NCI-H510A (cell line): ENCODE measurements around the gene CXCL8.
A peak's percentile ranks its signal among the peaks of the same experiment; 100 is the strongest.
"Not testable (repeated sequence)": the region's sequence is repeated elsewhere in the genome, so short reads cannot be mapped to it uniquely, and the experiment has no call there.

Experiments used
- DNase-seq: peaks from one replicate; lab custom pipeline; 2025; lab: John Stamatoyannopoulos, UW

The CXCL8 gene

GRCh38 chr4:73740353-73740778, at the start of gene CXCL8:
TSS of gene CXCL8 (plus strand) at chr4:73740569. CDS start at chr4:73740659, 90 bp downstream.
- DNase-seq, result peak; percentile 22

DNA sequence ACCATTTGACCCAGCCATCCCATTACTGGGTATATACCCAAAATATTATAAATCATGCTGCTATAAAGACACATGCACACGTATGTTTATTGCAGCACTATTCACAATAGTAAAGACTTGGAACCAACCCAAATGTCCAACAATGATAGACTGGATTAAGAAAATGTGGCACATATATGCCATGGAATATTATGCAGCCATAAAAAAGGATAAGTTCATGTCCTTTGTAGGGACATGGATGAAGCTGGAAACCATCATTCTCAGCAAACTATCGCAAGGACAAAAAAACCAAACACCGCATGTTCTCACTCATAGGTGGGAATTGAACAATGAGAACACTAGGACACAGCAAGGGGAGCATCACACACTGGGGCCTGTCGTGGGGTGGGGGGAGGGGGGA, 49.2 kb upstream of the CXCL8 start:
- DNase-seq, result not testable (repeated sequence)

DNA sequence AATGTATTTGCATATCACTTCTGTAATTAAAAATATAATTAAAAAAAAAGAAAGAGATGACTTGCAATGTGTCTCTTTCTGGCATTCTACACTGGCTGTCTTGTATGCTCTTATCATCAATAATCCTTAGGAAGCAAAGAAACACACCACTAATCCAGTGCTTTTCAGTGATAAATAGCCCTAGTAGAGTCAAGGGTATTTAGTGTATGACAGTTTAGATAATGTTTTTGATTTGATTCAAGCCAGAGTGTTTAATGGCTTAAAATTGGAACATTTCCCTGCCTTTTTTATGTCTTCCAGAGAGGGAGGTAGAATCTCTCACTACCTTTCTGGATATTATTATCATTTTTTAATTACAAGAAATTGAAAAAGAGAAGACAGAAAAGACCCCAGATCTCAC, 48.6 kb upstream of the CXCL8 start:
- DNase-seq, result no peak

- no peak for DNase-seq
Measured at GRCh38 chr4:73692254-73692653, 48.1 kb upstream of the CXCL8 start.

- no peak for DNase-seq
Measured at GRCh38 chr4:73692701-73693100, 47.7 kb upstream of the CXCL8 start.

DNA sequence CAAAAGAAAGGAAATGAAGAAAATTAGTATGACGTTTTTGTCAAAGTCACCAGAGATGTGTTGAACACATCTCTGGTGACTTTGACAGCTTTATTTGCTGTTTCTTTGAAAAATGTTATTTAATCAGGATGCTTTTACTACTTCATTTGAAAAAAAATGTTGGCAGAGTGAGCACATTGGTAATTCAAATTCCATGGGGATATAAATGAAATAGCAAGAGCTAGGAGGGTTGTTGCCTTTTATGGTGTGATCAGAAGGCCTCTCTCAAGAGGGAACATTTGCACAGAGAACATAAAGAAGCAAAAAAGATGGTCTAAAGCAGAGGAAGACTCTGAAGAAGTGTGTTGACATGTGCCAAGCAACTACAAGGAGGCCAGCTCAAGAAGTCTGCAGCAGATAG, 46.6 kb upstream of the CXCL8 start:
- DNase-seq, result no peak

- no peak for DNase-seq
Measured at GRCh38 chr4:73698217-73698616, 42.2 kb upstream of the CXCL8 start.

DNA sequence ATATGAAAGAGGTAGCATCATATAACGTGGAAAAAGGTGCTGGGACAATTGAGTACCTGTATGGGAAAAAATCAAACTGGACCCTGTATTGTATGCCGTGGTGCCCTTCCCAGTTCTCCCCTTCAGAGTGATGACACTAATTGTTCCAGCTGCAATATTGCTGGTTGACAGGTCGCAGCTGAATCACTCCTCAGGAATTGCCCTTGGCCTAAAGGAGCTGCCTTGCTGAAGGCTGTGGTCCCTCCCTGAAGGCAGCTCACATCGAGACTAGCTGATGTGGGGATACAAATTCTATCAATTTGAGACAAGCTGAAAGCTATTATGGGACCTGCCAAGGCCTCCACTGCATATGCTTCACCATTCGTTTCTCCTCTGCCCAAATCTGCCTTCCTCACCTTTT, 39.3 kb upstream of the CXCL8 start:
- no peak for DNase-seq

DNA sequence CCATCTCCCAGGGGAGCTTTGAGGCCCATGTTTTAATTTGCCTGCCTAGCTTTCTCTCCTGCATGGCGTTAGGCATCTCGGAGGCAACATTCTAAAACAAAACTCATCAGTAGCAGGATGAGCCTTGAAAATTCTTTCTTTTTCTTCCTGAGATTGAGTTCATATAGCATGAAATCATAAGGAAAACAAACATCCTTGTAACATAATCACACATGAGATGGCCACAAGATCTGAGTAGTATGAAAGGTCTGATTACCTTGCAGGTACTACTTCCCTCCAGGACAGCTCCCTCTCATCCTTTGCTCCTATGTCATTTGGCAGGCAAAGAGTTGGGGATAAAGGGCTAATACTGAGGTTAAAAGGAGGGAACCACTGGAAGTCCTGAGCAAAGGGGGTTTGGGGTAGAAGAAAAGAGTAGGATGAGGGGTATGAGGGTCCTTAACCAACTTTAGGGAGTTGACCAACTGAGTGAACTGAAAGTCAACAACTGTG, 37.5 kb upstream of the CXCL8 start:
- no peak for DNase-seq

DNA sequence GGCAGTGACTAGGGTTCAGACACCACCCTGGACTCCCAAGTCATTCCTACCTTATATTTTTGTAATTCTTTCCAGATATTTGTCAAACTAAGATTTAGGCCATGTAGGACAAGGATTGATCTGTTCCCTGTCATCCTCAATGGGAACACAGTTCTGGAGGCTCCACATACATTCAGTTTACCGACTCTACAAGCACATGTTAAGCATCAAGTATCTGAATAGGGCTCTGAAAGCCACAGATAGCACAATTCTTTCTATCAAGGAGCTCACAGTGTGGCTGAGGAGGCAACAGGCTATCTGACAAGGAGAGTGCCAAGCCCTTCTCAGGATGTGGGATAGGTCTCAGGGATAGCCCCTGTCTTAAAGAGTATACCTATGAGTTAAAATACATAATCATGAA, 37.0 kb upstream of the CXCL8 start:
- DNase-seq, result no peak

GRCh38 chr4:73704314-73705055, 35.9 kb upstream of the CXCL8 start:
- peak; percentile 59 for DNase-seq

- DNase-seq, result no peak
Measured at GRCh38 chr4:73705056-73705432, 35.3 kb upstream of the CXCL8 start.

DNA sequence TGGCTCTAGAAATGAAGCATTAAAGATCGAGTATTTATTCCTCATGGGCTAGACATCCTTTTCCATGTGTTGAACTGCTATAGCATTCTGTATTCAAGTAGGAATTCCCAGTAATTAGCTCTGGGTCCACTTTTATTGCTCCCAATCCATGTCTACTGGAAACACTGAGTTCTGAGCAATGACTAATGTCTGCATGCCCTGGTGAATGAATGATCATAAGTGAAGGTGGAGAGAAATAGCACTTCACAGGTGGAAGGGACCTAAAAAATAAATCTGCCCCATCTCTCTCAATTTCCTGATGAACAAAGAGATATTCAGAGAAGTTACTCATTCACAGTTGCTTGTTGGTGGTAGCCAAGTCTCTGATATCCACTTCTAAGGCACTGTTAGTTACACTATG, 34.6 kb upstream of the CXCL8 start:
- no peak for DNase-seq

GRCh38 chr4:73706811-73707210, 33.6 kb upstream of the CXCL8 start:
- no peak for DNase-seq

DNA sequence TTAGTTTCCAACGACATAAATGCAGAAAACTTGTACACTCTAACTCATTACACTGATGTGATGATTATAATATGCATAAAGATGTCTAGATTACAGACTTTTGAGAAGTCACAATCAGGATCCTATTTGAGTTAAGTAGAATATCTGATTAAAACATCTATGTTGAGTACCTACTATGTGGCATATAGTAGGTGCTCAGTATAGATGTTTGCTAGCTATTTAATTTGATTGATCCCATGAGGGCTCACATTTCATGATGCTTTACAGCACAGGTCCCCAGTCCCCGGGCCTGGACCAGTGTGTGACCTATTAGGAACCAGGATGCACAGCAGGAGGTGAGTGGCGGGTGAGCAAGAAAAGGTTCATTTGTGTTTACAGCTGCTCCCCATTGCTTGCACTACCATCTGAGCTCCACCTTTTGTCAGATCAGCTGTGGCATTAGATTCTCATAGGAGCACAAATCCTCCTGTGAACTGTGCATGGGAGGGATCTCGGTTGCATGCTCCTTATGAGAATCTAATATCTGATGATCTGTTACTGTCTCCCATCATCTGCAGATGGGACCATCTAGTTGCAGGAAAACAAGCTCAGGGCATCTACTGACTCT, 33.0 kb upstream of the CXCL8 start:
- no peak for DNase-seq

DNA sequence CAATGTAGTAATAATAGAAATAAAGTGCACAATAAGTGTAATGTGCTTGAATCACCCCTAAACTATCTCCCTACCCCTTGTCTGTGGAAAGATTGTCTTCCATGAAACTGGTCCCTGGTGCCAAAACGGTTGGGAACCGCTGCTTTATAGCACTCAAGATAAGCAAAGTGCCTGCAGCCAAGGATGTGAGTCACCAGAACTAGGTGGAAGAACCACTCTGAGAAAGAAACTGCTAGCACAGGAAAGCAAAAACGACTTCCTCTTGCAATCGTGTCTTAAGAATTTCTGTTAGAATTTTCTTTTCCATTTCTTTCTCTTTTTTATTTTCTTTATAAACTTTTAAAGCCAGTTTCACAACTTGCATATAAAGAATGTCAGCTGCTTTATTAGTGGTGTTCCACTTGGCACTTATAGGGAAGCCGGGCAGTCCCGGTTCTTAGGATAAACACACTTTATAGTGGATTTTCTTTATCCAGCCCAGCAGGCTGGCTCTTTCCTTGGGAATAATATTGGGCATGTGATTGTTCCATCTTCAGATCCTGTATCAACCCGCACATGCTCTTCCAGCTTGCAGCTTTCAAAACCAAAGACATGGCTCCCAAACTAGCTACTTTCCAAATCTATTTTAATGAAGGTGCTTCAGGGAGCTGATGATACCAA, 32.3 kb upstream of the CXCL8 start:
- DNase-seq, result no peak

GRCh38 chr4:73709451-73710033, 30.8 kb upstream of the CXCL8 start:
- no peak for DNase-seq

- no peak for DNase-seq
Measured at GRCh38 chr4:73710094-73710493, 30.3 kb upstream of the CXCL8 start.

GRCh38 chr4:73711989-73712388, 28.4 kb upstream of the CXCL8 start:
- no peak for DNase-seq

DNA sequence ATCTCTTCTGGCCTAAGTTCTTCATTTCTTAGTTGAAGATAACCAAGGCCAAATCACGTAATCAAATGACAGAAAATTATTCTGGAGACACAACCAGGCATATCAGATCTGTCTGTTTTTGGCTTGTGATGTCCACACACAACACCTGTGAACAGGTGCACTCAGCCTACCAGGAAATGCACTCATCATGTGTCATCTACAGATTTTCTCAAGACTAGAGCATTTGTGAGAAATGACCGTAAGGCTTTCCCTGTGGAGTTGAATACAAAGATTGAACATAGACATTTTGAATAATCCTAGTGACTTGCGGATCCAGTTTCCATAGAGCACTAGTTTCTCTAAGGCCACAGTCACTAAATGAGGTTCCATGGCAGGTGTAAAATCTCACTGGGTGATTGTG, 26.7 kb upstream of the CXCL8 start:
- DNase-seq, result no peak

DNA sequence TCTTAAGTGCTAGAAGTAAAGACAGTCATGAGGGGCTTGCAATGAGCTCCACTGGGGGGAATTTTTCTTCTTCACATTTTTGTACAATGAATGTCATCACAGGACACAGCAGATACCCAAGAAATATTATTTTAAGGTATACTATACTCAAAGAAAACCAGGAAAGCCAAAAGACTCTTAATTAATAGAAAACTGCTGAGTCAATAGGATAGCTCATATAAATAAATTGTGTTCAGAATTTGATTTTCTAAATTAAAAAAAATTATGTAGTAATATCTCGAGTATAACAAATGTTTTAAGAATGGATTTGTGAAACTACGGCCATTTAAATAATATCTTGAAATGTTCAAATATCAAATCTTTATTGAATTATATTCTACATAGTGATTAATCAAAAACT, 25.7 kb upstream of the CXCL8 start:
- no peak for DNase-seq

- DNase-seq, result no peak
Measured at GRCh38 chr4:73715659-73716058, 24.7 kb upstream of the CXCL8 start.
